ENCODE measurements around the gene SGSH.

The SGSH gene

DNA sequence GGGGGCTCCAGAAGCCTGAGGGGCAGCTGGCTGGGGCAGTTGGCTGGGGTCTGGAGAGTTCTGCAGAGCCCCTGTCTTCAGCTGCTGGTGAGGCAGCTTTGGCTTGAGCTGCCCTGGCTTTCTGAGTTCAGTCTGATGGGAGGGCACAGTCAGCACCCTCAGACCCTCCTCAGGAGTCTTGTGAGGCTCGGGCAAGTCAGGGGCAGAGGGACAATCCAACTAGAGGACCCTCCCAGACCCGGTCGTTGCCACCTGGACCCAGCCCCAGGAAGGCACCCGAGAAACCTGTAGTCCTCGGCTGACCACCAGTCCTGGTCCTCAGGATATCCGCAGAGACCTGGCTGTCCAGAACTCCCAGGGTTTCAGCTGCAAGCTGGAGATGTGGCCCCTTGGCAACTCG, 48.5 kb downstream of the SGSH start:
- no peak overlapping the region for H3K27ac ChIP-seq (ENCODE audit: low read length)
- H3K36me3 ChIP-seq (ENCODE audit: insufficient read depth, low read depth, low read length), result no peaks in the 10 kb centered on the region
- no peak overlapping the region for H3K4me3 ChIP-seq (ENCODE audit: low read length)
- H3K27me3 ChIP-seq (ENCODE audit: insufficient read depth, low read length), result no peaks in the 10 kb centered on the region
- no peaks in the 10 kb centered on the region for H3K9me3 ChIP-seq (ENCODE audit: insufficient read depth, low read depth, low read length)
- no peaks in the 10 kb centered on the region for H3K4me1 ChIP-seq (ENCODE audit: insufficient read depth, low read length)
- no peak overlapping the region for H3K9ac ChIP-seq (ENCODE audit: low read depth, low read length)

DNA sequence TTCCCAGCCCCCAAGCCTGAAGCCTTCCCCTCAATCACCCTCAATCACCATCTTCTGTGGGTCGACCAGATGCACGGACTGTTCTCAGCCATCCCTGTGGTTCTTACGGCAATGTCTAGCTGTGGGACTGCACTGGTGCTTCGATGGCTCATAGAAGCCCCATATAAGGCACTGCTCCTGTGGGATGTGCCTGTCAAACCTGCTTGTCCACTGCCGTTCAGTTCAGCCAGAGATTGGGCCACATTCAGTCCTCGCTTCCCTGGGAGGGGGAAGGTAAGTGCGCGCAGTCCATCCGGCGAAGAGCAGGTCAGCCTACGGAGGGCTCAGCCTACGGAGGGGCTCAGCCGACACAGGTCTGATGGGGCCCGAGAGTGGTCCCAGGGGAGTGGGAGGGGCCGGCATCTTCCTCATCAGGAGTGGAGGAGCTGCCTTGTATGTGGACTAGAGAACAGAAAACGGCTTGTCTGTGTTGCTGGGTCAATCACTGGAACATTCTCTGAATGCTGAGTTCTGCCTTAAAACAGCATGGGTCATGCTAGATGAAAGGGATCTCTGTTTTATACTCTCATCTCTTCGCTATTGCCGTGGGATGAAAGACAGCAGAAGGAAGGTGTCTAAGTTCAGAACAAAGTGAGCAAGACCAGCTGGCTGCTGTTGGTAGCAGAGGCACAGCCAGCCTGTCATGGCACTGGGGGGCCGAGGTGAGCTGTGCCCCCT, 50.2 kb downstream of the SGSH start, which contains the start of gene CARD14:
Gene CARD14 (plus strand): TSS at position 247 of the 717 bp plus-strand sequence. CDS start 11,409 bp downstream, outside the sequence.
- no peak within 1 kb of the TSS for H3K27ac ChIP-seq (ENCODE audit: low read length)
- no peak within 1 kb of the TSS for H3K9ac ChIP-seq (ENCODE audit: low read depth, low read length)
- no peaks in the 10 kb centered on the region for H3K4me1 ChIP-seq (ENCODE audit: insufficient read depth, low read length)
- no peaks in the 10 kb centered on the region for H3K9me3 ChIP-seq (ENCODE audit: insufficient read depth, low read depth, low read length)
- H3K27me3 ChIP-seq (ENCODE audit: insufficient read depth, low read length), result no peaks in the 10 kb centered on the region
- H3K4me3 ChIP-seq (ENCODE audit: low read length), result no peak within 1 kb of the TSS
- H3K36me3 ChIP-seq (ENCODE audit: insufficient read depth, low read depth, low read length), result no peaks in the 10 kb centered on the region

DNA sequence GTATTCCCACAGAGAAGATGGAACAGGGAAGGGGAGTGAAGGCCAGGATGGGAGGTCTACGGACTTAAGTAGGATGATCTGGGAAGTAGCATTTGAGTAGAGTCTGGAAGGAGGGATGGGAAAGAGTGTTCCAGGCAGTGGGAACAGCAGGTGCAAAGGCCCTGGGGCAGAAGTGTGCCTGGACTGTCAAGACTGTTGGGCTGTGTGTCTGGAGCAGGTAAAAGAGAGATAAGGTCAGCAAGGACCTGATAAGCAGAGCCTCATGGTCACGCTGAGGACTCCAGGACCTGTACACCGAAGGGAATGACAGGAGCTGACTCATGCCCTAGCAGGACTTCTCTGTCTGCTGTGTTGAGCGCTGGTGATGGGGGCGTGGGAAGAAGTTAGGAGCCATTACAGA, 51.0 kb downstream of the SGSH start:
- no peak overlapping the region for H3K27ac ChIP-seq (ENCODE audit: low read length)
- no peak overlapping the region for H3K4me3 ChIP-seq (ENCODE audit: low read length)
- no peak overlapping the region for H3K9ac ChIP-seq (ENCODE audit: low read depth, low read length)
- no peaks in the 10 kb centered on the region for H3K9me3 ChIP-seq (ENCODE audit: insufficient read depth, low read depth, low read length)
- no peaks in the 10 kb centered on the region for H3K27me3 ChIP-seq (ENCODE audit: insufficient read depth, low read length)
- no peaks in the 10 kb centered on the region for H3K4me1 ChIP-seq (ENCODE audit: insufficient read depth, low read length)
- H3K36me3 ChIP-seq (ENCODE audit: insufficient read depth, low read depth, low read length), result no peaks in the 10 kb centered on the region

DNA sequence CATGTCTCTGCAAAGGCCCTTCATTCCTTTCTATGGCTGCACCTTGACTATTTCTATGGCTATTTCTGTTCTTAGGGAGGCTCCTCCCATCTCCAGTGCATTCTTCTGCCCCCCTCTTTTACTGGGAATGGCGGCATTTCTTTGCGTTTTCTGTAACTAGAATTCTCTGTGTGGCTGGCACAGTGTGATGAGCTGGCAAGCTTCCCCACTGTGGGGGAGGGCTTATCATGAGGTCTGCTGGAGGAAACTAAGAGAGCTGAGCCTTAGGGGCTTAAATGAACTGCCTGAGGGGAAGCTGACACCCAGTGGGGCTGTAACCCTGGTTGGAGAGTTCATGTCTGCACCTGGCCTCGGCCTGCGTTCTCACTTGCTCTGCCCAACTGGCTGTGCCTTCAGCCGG, 51.8 kb downstream of the SGSH start:
- H3K4me1 ChIP-seq (ENCODE audit: insufficient read depth, low read length), result no peaks in the 10 kb centered on the region
- H3K36me3 ChIP-seq (ENCODE audit: insufficient read depth, low read depth, low read length), result no peaks in the 10 kb centered on the region
- no peaks in the 10 kb centered on the region for H3K9me3 ChIP-seq (ENCODE audit: insufficient read depth, low read depth, low read length)
- no peak overlapping the region for H3K27ac ChIP-seq (ENCODE audit: low read length)
- H3K4me3 ChIP-seq (ENCODE audit: low read length), result no peak overlapping the region
- no peaks in the 10 kb centered on the region for H3K27me3 ChIP-seq (ENCODE audit: insufficient read depth, low read length)
- H3K9ac ChIP-seq (ENCODE audit: low read depth, low read length), result no peak overlapping the region

DNA sequence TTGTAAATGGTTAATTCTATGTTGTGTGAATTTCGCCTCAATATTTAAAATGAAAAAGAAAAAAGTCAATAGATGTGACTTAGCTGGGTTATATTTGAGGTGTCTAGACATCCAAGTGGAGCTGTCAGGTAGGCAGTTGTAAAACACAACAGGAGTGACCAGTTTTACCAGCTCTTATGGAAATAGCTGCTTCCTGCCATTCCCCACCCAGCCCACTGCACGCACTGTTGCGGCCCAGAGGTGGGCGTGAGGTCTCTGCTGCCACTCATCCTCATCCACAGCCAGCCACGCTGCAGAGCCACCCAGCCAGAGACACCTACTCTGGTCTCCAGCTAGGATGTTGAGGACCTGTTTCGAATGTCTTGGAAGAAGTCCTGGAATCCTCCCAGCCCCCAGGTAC, 53.7 kb downstream of the SGSH start:
- peaks cover 4% of the 10 kb centered on the region; the same call in 1 of the 2 replicates for H3K4me1 ChIP-seq (ENCODE audit: insufficient read depth, low read length)
- H3K27ac ChIP-seq (ENCODE audit: low read length), result no peak overlapping the region
- no peaks in the 10 kb centered on the region for H3K36me3 ChIP-seq (ENCODE audit: insufficient read depth, low read depth, low read length)
- no peaks in the 10 kb centered on the region for H3K9me3 ChIP-seq (ENCODE audit: insufficient read depth, low read depth, low read length)
- no peak overlapping the region for H3K9ac ChIP-seq (ENCODE audit: low read depth, low read length)
- no peak overlapping the region for H3K4me3 ChIP-seq (ENCODE audit: low read length)
- H3K27me3 ChIP-seq (ENCODE audit: insufficient read depth, low read length), result no peaks in the 10 kb centered on the region

DNA sequence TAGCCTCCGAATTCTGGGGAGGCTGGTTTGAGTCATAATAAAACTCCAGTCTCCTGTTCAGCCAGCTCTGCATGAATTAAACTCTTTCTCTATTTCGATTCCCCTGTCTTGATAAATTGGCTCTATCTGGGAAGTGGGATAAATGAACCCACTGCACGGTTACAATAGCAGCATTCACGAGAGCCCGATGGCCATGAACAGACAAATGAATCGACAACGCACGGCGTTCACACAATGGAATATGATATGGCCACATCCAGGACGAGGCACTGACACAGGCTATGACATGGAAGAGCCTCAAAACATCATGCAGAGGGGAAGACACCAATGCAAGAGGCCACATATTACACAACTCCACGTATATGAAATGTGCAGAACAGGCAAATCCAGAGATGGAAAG, 55.9 kb downstream of the SGSH start:
- Histone ChIP-seq H3K27ac (ENCODE audit: low read length) (no peak overlapping the region), H3K36me3 (ENCODE audit: insufficient read depth, low read depth, low read length) (no peaks in the 10 kb centered on the region), H3K4me3 (ENCODE audit: low read length) (no peak overlapping the region), H3K9ac (ENCODE audit: low read depth, low read length) (no peak overlapping the region), H3K9me3 (ENCODE audit: insufficient read depth, low read depth, low read length) (no peaks in the 10 kb centered on the region), H3K27me3 (ENCODE audit: insufficient read depth, low read length) (peaks cover 9% of the 10 kb centered on the region; the same call in 1 of the 2 replicates), H3K4me1 (ENCODE audit: insufficient read depth, low read length) (peaks cover 16% of the 10 kb centered on the region; the same call in 1 of the 2 replicates)

DNA sequence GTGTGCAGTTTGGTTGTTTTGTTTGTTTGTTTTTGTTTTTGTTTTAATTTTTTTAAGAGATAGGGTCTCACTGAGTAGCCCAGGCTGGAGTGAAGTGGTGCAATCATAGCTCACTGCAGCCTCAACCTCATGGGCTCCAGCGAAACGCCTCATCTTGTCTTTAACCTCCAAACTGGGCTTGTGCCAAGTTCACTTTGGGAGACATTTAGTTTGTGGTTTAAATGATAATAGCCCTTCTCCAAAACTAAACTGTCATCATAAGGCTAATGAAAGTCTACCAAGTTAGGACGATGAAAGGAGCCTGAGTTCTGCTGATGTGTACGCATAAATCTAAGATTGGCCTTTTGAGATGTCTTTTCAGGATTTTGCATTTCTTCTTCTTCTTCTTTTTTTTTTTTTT, 56.8 kb downstream of the SGSH start:
- Histone ChIP-seq H3K36me3 (ENCODE audit: insufficient read depth, low read depth, low read length) (no peaks in the 10 kb centered on the region), H3K27me3 (ENCODE audit: insufficient read depth, low read length) (peaks cover 11% of the 10 kb centered on the region; the same call in 1 of the 2 replicates), H3K9ac (ENCODE audit: low read depth, low read length) (no peak overlapping the region), H3K4me3 (ENCODE audit: low read length) (no peak overlapping the region), H3K9me3 (ENCODE audit: insufficient read depth, low read depth, low read length) (no peaks in the 10 kb centered on the region), H3K4me1 (ENCODE audit: insufficient read depth, low read length) (peaks cover 20% of the 10 kb centered on the region; the same call in 1 of the 2 replicates), H3K27ac (ENCODE audit: low read length) (no peak overlapping the region)

DNA sequence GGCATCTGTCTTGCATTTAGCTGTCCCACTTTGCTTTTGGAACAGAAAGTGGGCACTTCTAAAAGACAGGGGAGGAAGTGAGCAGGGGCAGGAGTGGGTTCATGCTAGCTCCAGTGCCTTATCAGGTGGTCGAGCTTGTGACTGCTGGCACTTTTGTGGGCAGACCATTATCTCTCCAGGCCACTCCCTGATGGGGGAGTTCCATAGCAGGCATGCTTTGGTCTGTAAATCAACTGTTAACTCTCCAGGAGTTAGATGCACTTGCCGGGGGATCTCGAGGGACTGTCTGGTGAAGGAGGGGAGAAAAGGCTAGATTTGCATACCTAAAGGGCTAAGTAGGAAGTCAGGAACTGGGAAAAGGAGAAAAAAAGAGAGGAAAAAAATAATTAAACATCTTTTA, 59.6 kb downstream of the SGSH start:
- Histone ChIP-seq H3K27ac (ENCODE audit: low read length) (no peak overlapping the region), H3K9ac (ENCODE audit: low read depth, low read length) (no peak overlapping the region), H3K4me1 (ENCODE audit: insufficient read depth, low read length) (peaks cover 20% of the 10 kb centered on the region; the same call in 1 of the 2 replicates), H3K4me3 (ENCODE audit: low read length) (peak overlapping the region; percentile 31; the same call in 1 of the 2 replicates), H3K36me3 (ENCODE audit: insufficient read depth, low read depth, low read length) (no peaks in the 10 kb centered on the region), H3K9me3 (ENCODE audit: insufficient read depth, low read depth, low read length) (peaks cover 19% of the 10 kb centered on the region), H3K27me3 (ENCODE audit: insufficient read depth, low read length) (peaks cover 11% of the 10 kb centered on the region; the same call in 1 of the 2 replicates)
